Left colon (tissue), 2 donors: ENCODE results near the gene OR1N1. TPM values are rescaled to one million over a fixed set of nuclear protein-coding genes. Genes with fewer than 3 reads are reported as not detected.

Experiments used
- ATAC-seq: fragments of 200-7000 bp; cut with Tn5 transposase; one replicate; pipeline ENCODE4 v1.9.1; 2020; ENCODE audit warnings: mild to moderate bottlenecking, moderate library complexity
- DNase-seq, 2 donors: peaks; one replicate each; pipeline ENCODE4 v3.0.0-alpha.2; 2020
- intact Hi-C, 2 donors: fragments of 100-400 bp; cut with DNase I in 1 of 2; cut with micrococcal nuclease in 1 of 2; formaldehyde crosslinking; loops; one replicate each; pipeline versions ENCODE4 v1.11.2 to v1.14.0; 2022; cut with DNase I, micrococcal nuclease
- total RNA-seq, 2 donors: library from RNA; stranded (reverse); fragmentation: NEBNext Ultra II Directional; extraction: Animal tissue kit (Norgen Biotek cat#: 25700); gene quantifications; one replicate each; pipeline ENCODE4 v1.2.1, GENCODE V29; 2021
- donor health status: DM: no; HTN: no; CAD: no.
- donor health status: DM: yes; HTN: yes; CAD: no.

The OR1N1 gene
- total RNA-seq, 2 donors from 2014 or later = not detected

- DNase-seq (no peak), ATAC-seq (no peak)
- intact Hi-C loops = no loop called here
These were observed 49.3 kb downstream of the OR1N1 start, which contains the start of gene OR1J1 for GRCh38 chr9:122477826-122478225. Gene OR1J1, minus strand, starts transcription at chr9:122477926. Its CDS starts 0 bp downstream, at chr9:122477926.

- no peak for ATAC-seq
- intact Hi-C loops = no loop called here
- DNase-seq = no peak
These were observed 49.7 kb downstream of the OR1N1 start for GRCh38 chr9:122477346-122477745.

Other genes starting within 250 kb of the OR1N1 start
- 10 to 100 TPM in 1 of 2 donors, 1 to 10 TPM in 1; 7.8 to 25.4 TPM for gene PTGS1, start 156.3 kb downstream of the OR1N1 start, total RNA-seq
- gene OR1J1, start 49.4 kb downstream of the OR1N1 start, total RNA-seq = not detected
- not detected for gene OR1J2, start 16.5 kb downstream of the OR1N1 start, total RNA-seq
- not detected for gene OR1J4, start 8.2 kb downstream of the OR1N1 start, total RNA-seq
- gene OR1N2, start 25.8 kb upstream of the OR1N1 start, total RNA-seq = not detected
- not detected for gene OR1L8, start 56.1 kb upstream of the OR1N1 start, total RNA-seq
- gene OR1Q1, start 87.4 kb upstream of the OR1N1 start, total RNA-seq = not detected
- under 1 TPM in 1 of 2 donors, not detected in 1; 0.31 TPM for gene OR1B1, start 130.3 kb upstream of the OR1N1 start, total RNA-seq
- gene OR1L1, start 134.4 kb upstream of the OR1N1 start, total RNA-seq = not detected
- not detected for gene OR1L3, start 147.8 kb upstream of the OR1N1 start, total RNA-seq
- not detected for gene OR1L4, start 196.7 kb upstream of the OR1N1 start, total RNA-seq
- gene OR1L6, start 215.0 kb upstream of the OR1N1 start, total RNA-seq = not detected